Activated CD4-positive, alpha-beta T cell treated with anti-CD3 and anti-CD28 coated beads, Interleukin-10, Interleukin-2, amounts not matched to agents 100 ng/mL and 50 ng/mL, durations not matched to agents 16 hours and 8 hours (primary cell): ENCODE measurements around the gene PTRH1.

ENCODE experiments used
- DNase-seq: peaks from one replicate; pipeline ENCODE4 v3.0.0-alpha.2; 2020

PTRH1 gene

DNA sequence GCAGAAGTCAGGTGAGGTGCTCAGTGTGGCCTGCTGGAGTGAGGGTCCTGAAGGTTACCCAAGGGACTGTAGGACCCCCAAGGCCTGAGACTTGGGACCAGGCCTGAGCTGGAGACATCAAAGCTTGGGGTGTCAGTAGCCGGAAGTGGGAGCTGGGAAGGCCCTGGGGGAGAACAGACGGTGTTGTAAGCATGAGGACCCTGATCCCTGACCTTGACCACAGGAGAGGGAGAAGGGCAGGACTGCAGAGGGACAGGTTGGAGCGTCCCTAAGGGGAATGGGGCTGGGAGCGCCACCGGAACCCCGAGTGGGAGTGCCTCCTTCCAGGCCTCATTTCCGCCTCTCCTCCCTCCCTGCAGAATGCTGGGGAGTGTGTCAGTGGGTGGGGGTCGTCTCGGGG, 949 bp upstream of the PTRH1 start:
- no peak for DNase-seq

DNA sequence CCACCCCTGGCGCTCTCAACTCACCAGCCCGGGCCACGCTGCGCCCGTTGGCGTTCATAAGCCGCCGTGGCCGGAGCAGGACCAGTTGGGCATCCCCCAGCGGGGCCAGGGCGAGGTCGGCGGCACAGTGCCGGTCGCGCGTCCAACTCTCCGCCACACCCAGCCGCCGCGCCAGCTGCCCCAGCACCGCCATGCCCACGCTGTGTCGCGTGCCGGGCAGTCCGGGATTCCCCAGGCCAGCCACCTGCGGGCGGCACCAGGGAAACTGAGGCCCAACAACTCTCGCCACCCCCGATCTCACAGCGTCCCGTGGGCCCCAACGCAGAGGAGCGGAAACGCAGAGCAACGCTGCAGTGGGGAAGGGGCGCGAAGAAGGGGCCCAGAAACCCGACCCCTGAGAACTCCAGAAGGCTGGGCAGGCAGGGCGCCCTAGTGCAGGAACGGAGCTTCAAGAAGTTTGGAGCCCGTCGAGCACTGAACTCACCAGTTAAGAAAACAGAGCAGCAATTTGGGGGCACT, 453 bp downstream of the PTRH1 start:
- peak; percentile 15 for DNase-seq

DNA sequence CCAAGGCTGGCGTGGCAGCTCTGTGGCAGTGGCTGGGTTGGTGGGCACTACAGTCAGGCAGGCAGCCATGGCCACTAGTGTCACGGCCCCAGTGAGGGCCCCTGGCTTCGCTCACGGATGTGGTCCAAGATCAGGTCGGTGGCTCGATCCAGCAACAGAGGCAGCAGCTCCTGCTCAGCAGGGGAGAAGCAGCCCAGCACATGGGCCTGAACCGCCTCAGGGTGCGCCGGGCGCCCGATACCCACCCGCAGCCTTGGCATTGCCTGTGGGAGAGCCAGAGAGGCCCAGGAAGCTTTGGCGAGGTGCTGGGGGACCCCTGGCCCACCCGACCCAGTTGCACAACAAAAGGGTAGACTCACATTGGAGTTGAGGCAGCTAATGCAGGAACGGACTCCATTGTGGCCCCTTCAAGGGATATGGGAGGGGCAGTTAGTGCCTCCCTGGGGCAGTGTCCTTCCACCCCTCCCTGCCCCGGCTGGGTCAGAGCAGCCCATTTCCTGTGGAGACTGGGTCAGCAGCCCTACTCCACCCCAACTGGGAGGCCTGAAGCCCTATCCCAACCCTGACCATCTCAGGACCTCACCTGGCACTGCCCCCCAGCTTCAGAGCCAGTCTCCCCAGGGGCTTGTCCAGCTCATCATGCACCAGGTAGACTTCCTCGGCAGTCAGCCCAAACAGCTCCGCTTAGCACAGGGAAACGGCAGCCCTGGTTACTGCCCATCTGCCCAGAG, 1.3 kb downstream of the PTRH1 start:
- no peak for DNase-seq

DNA sequence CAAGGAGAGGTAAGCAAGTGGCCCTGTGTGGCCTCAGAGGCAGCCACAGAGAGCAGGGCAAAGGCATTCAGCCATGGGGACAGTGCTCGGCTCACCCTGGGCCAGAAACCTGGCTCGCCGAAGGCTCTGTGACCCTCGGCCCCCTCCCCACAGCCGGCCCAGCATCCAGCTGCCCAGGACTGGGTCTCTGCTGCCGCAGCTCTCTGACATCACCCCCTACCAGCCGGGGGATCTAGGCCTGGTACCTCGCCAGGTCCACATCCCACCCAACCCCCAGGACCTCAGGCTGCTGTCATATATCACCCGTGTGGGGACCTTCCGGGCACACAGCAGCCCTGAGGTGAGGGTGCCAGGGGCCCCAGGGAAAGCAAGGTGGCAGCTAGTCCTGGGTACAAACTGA, 2.6 kb downstream of the PTRH1 start:
- no peak for DNase-seq

DNA sequence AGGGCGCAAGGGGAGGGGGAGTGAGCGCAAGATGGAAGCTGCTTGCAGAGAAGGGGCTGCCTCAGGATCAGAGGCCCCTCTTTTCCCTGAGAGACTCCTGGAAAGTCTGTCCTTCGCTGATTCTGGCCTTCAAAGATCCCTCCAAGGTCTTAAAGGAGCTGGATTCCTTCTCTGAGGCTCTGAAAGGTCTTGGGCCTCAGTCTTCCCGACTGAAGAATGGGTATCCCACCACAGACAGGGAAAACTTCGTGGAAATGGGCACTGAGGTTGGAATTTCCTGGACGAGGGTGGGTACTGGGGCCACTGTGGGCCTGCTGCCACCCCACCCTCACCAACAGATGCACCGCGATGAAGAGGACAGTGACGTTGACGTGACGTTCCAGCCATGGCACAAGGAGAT, 3.1 kb downstream of the PTRH1 start:
- DNase-seq: no peak

DNA sequence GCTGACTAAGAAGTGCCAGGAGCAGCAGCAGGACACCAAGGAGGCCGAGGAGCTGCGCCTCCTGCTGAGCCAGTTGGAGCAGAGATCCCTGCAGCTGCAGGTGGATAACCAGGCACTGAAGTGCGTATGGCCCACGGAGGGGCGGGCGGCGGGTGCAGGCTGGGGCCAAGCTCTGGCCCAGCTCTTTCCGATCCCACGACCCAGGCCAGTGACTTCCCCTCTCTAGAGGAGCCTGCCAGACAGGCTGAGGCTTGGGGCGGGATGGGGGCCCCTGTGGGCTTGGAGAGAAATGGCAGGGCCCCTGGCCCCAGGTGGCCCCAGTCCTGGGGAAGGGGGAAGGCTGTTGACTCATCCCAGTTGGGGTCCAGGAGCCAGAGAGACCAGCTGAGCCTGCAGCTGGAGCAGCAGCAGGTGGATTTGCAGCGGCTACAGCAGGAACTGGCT, 3.6 kb downstream of the PTRH1 start:
- no peak for DNase-seq

DNA sequence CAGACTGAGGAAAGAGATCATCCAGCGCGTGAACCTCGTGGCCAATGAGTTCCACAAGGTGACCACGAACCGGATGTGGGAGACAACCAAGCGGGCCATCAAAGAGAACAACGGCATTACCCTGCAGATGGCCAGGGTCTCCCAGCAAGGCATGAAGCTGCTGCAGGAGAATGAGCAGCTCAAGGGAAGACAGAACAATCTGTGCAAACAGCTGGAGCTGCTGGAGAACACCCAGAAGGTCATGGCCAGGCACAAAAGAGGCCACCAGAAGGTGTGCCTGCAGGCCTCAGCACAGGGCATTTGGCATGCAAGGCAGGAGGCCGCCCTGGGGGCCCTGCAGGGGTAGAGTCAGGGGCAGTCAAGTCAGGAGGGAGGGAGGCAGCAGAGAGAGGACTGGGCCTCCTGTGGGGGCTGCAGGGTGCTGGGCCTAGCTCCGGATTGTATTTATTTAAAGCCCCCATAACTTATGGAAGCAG, 4.2 kb downstream of the PTRH1 start:
- DNase-seq: peak; percentile 36

DNA sequence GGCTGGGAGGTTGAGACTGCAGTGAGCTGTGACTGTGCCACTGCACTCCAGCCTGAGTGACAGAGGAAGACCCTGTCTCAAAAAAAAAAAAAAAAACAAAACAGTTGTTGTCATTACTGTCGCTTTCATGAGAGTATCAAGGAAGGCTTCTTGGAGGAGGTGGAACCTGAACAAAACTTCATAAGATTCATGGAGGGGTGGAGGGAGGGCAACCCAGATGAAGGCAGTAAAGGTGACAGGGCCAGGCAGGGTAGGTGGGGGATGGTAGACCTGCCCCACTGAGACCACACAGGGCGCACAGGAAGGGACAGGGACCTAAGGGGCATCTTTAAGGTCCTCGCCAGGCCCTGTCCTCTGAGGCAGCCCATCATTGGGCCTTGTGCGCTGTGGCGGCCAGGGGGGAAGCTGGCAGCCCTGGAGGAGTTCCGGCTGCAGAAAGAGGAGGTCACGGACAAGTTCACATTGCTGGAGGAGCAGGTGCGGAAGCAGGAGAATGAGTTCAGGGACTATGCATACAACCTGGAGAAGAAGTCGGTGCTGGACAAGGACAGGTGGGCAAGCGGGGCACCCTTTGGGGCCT, 5.2 kb downstream of the PTRH1 start:
- no peak for DNase-seq

DNA sequence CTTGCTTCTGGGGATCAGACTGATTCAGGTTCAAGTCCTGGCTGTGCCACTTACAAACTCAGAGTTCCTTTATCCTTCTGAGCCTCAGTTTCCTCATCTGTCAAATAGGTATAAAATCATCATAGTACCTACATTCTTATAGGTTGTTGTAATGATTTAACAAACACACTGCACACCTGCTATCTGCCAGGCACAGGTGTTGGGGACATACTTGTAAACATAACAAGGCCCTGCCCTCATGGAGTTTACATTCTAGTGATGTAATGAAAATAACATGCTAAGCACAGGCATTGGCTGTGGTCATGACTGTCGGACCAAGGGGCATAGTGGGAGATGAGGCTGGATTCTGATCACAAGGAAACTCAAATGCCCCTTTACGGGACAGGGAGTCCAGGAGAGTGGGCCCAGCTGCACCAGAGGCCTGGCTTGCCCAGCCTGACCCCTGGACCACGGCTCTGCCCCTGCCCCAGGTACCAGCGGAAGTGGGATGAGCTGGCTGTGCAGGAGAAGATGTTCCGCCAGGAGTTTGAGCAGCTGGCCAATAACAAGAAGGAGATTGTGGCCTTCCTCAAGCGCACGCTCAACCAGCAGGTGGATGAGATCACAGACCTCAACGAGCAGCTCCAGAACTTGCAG, 6.4 kb downstream of the PTRH1 start:
- DNase-seq: no peak

DNA sequence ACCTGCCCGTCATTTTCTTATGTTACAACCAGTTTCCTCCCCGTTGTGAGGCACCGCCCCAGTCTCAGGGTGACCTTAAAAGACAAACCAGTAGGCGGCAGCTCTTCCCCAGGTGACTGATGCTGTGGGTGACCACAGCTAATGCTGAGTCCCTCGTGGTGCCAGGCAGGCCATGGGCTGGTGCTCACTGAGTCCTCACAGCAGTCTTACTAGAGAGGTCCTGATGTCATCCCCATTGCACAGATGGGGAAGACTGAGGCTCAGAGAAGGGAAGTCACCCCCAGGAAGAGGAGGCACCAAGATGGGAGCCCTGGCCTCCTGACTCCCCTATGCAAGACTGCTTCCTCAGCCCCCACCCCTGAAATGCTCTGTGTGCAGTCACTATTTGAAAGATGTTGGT, 7.7 kb downstream of the PTRH1 start:
- peak; percentile 45 for DNase-seq

DNA sequence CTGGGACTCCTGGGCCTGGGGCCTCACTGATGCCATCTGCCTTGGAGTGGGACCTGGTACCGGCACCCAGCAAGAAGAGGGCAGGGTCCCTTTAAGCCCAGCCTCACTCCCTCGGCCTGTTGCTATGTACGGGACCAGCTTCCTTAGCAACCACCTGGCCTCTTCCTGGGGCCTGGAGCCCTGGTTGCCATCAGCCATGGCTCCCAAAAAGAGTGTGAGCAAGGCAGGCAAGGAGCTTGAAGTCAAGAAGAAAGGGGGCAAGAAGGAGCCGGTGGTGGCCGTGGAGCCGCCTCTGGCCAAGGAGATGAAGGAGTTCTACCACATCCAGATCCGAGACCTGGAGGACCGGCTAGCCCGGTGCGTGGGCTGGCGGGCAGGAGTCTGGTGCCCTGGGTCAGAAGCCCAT, 8.6 kb downstream of the PTRH1 start, which contains the start of gene CFAP157:
Gene CFAP157 (plus strand): TSS at position 153 of the 406 bp plus-strand sequence. CDS start 44 bp downstream, at position 197.
- no peak for DNase-seq

DNA sequence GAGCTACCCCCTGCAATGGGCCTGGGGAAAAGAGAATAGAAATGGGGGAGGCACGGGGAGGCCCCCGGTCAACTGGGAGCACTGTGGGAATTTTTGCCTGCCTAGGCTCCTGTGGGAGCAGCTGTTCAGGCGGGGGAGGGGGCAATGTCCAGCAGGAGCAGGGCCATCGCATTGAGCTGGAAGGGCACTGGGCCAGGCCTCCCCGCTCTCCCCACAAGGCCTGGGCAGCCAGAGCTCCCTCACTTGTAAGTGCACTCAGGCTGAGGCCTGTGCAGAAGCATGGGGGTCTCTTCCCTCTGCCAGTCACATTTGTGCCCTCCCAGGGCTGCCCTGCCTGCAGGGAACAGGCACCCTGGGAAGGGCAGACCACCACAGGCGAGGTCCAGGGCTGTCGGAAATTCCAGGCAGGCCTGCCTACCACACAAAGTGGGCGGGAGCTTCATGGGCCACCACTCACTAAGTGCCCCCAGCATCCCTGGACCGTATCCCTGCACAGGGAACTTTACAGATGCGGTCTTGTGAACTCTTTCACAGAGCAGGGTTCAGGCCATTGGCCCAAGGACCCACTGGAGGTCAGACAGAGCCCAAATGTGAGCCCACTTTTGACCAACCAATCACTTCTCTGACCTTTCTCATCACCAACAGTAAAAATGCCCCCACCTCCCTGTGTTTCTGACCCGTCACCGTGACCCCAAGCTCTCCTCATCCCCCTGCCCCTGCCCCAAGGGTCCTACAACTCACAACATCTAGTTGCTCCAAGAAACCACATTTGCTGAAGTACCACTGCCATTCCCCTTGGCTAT, 9.7 kb downstream of the PTRH1 start:
- no peak for DNase-seq

DNA sequence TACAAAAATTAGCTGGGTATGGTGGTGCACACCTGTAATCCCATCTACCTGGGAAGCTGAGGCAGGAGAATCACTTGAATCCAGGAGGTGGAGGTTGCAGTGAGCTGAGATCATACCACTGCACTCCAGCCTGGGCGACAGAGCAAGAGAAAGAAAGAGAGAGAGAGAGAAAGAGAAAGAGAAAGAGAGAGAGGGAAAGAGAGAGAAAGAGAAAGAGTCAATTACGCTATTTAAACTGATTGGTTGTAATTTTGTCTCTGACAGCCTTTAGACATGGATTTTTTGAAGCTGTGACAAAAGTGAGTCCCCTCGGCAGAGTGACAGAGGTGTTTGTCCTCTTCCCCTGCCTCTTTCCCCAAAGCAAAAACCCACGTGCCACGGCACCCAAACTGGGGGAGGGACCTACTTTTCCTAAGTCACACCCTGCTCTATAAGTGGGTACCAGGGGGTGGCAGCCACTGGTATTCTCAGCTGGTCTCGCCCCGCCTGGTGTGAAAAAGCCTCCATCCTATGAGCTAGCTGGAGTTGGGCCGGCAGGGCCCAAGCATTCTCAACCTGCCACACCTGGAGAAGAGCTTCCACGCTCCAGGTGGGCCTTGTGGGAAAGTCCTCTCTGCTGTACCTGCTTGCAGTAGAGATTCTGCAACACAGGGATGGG, 12.0 kb downstream of the PTRH1 start:
- no peak for DNase-seq

DNA sequence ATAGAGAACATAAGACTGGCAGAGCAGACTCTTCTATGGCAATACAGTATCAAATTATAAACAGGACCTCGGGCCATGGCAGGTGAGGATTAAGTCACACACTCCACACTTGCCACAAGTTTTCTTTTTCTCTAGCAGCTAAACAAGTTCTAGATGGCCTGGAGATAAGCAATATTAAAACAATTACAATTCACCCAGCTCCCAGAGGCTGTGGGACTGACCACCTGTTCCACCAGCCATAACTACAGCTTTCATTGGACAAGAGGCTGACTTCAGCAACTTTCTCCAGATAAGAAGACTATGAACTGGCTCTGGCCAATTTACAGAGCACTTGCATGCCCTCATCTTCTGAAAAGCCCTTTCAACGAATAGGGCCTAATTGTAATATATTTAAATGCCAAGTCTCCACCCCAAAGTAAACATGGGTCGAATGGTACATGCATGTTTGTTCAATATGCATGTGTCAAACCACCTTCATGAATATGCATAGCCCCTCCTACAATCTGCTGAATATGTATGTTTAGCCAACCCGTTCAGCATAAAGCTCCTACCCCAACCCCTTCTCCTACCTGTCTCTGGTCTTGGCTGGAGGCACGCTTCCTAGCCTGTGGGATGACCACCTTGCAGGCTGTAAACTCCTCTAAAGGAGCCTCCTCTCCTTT, 14.7 kb downstream of the PTRH1 start:
- no peak for DNase-seq

DNA sequence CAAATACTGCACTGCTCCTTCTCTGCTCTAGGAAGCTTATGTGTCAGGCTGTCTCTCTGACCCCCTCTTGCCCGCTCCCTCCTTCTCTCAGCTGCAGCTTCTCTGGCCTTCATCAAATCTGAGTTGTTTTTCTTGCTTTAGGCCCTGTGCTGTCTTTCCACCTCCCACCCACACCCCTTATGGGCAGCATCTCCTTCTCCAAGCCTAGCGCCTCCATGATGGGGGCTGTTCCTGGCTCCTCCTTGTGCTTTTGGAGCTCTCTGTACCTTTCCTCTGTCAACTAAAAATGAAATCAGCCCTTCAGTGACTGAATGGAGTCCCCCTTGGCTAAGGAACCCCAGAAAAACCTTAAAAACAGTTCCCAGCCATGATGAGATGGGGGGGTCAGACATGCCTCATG, 15.3 kb downstream of the PTRH1 start:
- no peak for DNase-seq

DNA sequence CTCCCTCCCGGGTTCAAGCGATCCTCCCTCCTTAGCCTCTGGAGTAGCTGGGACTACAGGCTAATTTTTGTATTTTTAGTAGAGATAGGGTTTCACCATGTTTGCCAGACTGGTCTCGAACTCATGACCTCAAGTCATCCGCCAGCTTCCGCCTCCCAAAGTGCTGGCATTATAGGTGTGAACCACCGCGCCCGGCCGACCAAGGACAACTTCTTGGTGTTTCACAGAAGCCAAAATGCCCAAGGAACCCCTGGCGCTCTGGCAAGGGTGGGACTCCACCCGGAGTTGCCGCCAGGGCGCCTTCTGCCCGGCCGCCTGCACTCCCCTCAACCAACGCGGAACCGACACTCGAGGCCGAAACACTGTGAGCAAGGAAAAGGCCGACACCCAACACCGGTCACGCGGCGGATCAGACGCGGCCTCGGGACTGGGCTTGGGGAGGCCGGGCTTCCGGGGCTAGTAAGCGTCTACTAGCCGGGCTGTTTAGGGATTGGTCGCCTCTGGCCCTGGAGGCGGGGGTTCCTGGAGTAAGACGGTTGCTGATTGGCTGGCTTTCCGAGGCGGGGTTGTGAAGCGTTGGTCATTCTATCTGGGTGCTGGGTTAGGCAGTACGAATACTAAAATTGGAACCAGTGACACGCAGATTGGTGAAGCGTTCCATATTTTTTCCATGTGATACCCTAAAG, 16.3 kb downstream of the PTRH1 start:
- DNase-seq: peak; percentile 93

DNA sequence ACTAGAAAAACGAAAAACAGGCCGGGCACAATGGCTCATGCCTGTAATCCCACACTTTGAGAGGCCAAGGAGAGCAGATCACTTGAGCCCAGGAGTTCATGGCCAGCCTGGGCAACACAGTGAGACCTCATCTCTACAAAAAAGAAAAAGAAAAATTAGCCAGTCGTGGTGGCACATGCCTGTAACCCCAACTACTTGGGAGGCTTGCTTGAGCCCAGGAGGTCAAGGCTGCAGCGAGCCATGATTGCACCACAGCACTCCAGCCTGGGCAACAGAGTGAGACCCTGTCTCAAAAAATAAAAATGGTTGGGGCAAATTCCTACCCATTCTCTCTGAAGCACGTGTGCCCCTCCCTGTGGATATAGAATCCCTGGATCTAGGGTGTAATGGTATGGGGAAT, 17.1 kb downstream of the PTRH1 start:
- no peak for DNase-seq

DNA sequence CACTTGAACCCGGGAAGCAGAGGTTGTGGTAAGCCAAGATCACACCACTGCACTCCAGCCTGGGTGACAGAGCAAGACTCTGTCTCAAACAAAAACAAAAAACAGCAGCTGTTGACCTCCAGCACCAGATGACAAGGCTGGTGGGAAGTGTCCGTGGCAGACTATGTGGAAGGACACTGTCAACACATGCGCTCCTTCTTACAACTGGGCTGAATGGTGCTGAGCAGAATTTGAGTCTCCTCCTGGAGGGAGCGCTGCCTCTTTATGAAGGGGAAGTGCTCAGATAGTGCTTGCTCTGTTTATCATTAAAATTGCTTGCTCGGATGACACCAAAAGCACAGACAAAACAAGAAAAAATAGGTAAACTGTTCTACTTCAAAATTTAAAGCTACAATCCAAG, 17.9 kb downstream of the PTRH1 start:
- no peak for DNase-seq

DNA sequence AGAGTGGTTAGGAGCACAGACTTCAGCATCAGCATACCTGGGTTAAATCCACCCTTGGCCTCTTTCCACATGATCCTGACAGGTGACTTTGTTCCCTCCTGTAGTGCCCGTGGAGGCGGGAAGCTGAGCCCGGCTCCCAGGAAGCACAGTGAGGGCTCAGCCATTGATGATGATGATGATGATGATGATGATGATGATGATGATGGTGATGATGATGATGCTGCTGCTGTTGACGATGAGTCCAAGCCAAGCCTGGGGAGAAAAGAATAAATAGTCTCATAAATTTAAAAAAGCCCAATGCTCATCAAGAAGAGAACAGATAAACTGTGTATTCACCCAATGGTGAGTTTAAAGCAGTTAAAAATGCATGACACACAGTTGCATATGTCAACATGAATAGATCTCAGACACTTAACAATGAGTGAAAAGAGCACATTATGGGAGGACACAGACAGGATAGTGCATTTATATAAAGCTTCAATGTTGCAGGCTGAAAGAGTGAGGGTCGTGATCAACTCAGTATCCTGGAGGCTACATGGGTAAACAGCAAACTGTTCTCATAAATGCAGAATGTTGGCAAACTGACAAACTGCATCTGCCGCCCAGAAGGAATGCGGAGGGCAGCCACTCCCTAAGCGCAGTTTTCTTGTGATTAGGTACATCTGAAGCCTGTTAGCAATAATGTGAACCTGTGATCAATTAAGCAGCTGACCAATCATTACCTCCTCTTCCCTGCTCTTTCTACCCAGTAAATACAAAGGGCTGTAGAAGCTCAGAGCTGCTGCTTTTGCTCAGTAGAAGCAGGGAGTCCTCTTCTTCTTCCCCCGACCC, 20.4 kb downstream of the PTRH1 start:
- no peak for DNase-seq

DNA sequence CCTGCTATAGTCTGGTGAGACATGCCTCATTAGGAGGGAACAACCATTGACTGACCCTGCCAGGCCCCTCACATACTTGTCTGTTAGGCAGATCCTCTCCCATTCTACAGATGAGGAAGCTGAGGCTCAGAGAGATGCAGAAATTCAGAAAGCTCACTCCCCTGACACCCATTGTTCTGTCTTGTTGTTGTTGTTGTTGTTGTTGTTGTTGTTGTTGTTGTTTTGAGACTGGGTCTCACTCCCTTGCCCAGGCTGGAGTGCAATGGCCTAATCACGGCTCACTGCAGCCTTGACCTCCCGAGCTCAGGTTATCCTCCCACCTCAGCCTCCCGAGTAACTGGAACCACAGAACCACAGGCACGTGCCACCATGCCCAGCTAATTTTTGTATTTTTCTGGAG, 21.8 kb downstream of the PTRH1 start:
- DNase-seq: no peak
